GM12875 (cell line): Measurements from ENCODE around the gene DMRT1.
"Not testable (repeated sequence)": the region's sequence is repeated elsewhere in the genome, so short reads cannot be mapped to it uniquely, and the experiment has no call there.

Experiments used
- H3K4me3 ChIP-seq: one replicate; pipeline ENCODE4 v1.5.1; 2011; ENCODE audit warnings: low read depth, low read length, control low read depth
- TF ChIP-seq, protein P1 (sequence below): IDR thresholded peaks from 2 replicates; pipeline ENCODE4 v1.5.1; 2011; ENCODE audit warnings: low read depth, mild to moderate bottlenecking, control low read depth, inconsistent platforms, low read length, moderate library complexity, borderline replicate concordance; ENCODE audit not compliant: insufficient read depth

The DMRT1 gene

DNA sequence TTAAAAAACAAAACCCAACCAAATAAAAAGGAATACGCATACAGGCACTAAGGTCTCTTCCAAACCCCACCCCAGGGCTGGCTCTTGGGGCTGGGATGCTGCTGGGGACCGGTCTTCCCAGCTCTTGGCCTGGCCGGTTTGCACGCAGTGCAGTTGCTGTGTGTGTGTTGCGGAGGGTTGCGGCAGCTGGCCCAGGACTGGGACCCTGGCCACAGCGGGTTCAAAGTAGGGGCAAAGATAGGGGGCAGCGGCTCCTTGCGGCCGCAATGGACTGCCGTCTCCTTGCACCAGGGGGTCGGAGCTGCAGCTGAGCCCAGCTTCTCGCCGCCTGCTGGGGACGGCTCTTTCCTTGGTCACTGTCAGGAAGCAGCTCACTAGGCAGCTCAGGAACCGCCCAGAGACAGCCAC is 140.0 kb downstream of the DMRT1 start:
- H3K4me3 ChIP-seq = no peak overlapping the region
- TF ChIP-seq, protein P1, sequence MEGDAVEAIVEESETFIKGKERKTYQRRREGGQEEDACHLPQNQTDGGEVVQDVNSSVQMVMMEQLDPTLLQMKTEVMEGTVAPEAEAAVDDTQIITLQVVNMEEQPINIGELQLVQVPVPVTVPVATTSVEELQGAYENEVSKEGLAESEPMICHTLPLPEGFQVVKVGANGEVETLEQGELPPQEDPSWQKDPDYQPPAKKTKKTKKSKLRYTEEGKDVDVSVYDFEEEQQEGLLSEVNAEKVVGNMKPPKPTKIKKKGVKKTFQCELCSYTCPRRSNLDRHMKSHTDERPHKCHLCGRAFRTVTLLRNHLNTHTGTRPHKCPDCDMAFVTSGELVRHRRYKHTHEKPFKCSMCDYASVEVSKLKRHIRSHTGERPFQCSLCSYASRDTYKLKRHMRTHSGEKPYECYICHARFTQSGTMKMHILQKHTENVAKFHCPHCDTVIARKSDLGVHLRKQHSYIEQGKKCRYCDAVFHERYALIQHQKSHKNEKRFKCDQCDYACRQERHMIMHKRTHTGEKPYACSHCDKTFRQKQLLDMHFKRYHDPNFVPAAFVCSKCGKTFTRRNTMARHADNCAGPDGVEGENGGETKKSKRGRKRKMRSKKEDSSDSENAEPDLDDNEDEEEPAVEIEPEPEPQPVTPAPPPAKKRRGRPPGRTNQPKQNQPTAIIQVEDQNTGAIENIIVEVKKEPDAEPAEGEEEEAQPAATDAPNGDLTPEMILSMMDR = no peak

DNA sequence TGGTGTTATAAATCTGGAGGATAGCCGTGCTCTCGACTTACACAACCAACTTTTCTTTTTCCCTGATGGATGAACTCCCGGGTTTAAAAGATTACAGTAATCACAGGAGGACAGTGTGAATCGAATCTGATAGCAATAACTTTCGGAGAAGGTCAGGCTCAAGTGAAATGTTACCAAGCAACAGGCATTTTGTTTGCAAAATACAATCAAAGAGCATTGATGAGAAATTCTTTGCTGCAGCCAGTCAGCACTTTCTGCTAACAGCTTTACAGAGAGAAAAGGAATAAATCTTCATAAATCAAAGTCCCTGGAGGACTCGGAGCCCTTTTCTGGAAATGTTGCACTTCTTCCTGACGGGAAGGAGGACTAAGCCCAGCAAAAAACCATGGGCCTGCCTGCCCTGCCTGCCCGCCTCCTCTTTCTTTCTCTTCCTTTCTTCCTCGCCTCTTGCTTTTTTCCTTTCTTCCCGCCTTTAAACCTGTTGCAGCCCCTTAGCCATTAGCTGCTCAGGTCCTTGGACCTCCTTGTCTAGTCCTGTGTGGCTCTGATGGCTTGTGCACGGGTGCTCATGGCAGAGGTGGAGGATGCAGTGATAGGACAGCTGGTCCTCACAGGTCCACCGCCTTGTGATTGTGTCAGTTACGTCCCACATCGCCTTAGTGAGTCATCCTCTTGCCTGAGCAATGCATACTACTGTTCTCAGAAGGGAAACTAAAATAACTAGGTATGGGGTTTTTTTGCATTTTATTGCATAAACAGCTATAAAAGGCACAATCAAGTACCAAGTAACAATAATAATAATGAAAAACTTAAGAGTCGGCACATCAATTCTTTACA is 141.1 kb downstream of the DMRT1 start:
- no peak overlapping the region for H3K4me3 ChIP-seq
- TF ChIP-seq, protein P1 = no peak

DNA sequence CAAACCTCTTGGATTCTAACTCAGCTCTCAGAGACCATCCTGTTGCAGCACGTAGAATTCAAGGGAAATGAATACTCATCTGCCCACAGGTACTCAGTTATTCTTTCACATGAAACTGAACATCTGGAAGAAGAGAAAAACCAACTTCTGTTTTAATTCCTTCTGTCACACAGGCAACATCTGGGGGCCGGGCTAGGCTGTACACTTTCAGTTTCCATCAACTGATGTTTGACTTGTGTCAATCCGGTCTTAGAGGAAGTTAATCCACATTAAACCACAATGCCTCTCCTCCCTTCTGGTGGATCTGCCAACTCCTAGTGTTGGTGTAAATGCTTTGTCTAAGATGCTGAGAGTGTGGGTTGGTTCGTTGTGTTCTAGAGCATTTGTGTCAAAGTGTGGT is 152.5 kb downstream of the DMRT1 start:
- TF ChIP-seq, protein P1 = no peak
- no peak overlapping the region for H3K4me3 ChIP-seq

DNA sequence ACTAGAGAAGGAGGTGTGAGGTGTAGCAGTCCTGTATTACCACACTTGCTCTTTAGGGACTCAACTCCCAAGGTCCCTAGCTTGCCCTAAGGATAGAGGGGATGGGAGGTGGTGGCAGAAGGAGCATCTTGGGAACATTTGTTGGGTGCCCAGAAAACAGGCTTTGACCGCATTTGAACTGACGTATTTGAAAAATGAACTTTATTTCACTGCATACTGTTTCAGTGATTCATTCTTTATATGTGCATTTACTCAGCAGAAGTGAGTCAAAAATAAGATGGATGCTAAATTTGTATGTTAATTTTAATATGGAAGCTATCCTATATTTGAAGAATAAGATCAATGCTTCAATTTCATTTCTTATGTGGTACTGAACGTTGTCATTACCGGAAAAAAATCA is 153.7 kb downstream of the DMRT1 start:
- no peak overlapping the region for H3K4me3 ChIP-seq
- TF ChIP-seq, protein P1 = no peak

- H3K4me3 ChIP-seq = no peak overlapping the region
- TF ChIP-seq, protein P1 = no peak
Observed at GRCh38 chr9:995781-996180, 154.3 kb downstream of the DMRT1 start.

DNA sequence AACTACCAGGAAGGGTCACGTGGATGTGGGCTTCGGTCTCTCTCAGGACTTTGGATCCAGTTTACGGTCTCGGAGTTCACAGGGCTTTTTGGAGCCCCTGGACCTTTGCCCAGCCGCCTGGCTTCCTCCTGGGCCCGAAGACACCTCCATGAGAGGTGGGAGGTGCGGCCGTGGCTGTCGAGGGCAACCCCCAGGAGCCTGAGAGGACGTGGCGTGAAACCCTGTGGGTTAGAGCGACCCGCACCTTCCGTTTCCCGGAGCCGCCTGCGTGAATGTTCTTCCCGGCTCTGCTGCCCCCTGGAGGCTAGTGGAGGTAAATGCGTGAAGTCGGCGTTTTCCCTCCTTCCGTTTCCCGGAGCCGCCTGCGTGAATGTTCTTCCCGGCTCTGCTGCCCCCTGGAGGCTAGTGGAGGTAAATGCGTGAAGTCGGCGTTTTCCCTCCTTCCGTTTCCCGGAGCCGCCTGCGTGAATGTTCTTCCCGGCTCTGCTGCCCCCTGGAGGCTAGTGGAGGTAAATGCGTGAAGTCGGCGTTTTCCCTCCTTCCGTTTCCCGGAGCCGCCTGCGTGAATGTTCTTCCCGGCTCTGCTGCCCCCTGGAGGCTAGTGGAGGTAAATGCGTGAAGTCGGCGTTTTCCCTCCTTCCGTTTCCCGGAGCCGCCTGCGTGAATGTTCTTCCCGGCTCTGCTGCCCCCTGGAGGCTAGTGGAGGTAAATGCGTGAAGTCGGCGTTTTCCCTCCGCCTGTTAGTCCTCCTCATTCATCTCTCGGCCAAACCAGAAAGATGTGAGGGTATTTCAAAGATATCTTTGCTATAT is 157.0 kb downstream of the DMRT1 start:
- not testable (repeated sequence) for H3K4me3 ChIP-seq

DNA sequence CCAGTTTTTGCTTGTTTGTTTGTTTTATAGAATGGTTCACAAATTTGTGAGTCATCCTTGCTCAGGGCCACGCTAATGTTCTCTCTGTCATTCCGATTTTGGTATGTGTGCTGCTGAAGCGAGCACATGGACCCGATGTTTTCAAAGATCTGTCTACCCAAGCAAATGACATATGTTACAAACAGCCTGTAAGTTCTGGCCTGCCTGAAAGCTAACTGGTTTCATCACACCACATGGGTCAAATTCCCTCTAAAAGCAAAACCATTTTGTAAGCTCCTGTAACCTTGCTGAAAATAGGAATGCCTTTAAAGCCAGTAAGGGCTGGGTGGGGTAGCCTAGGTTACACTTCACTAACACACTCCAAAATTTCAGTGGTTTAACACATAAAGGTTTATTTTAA is 160.3 kb downstream of the DMRT1 start:
- H3K4me3 ChIP-seq = no peak overlapping the region
- TF ChIP-seq, protein P1 = no peak
